Loucy (cell line): ENCODE measurements around the gene EXOC2.
"Not testable (repeated sequence)": the region's sequence is repeated elsewhere in the genome, so short reads cannot be mapped to it uniquely, and the experiment has no call there.

Experiments used
- H2AFZ ChIP-seq: fragments of 200-600 bp; sonication (generic); 2 replicates; pipeline ENCODE4 v1.6.0; 2016; ENCODE audit warnings: antibody characterized with exemption, mild to moderate bottlenecking, low read length, moderate library complexity
- H3F3A ChIP-seq: fragments of 200-600 bp; 2 replicates; pipeline ENCODE4 v1.6.0; 2016; ENCODE audit warnings: antibody characterized with exemption, low read depth, mild to moderate bottlenecking
- H3K27me3 ChIP-seq: fragments of 200-600 bp; sonication (generic); 2 replicates; pipeline ENCODE4 v1.6.1; 2014; ENCODE audit warnings: low read length, mild to moderate bottlenecking; ENCODE audit not compliant: insufficient read depth, poor library complexity, severe bottlenecking
- H3K36me3 ChIP-seq: fragments of 200-600 bp; sonication (generic); 2 replicates; pipeline ENCODE4 v1.6.1; 2016; ENCODE audit warnings: low read length; ENCODE audit not compliant: insufficient read depth
- H3K4me1 ChIP-seq: fragments of 200-600 bp; sonication (generic); 2 replicates; pipeline ENCODE4 v1.5.1; 2014; ENCODE audit warnings: low read length, mild to moderate bottlenecking; ENCODE audit not compliant: insufficient read depth, poor library complexity, severe bottlenecking
- H3K4me2 ChIP-seq: fragments of 200-600 bp; sonication (generic); 2 replicates; pipeline ENCODE4 v1.6.0; 2014; ENCODE audit warnings: antibody characterized with exemption, low read length, low read depth, mild to moderate bottlenecking; ENCODE audit not compliant: poor library complexity, severe bottlenecking
- H3K4me3 ChIP-seq: fragments of 200-600 bp; sonication (generic); 2 replicates; pipeline ENCODE4 v1.5.1; 2014; ENCODE audit warnings: low read length, mild to moderate bottlenecking, mixed read lengths; ENCODE audit not compliant: poor library complexity, severe bottlenecking
- H3K79me2 ChIP-seq: fragments of 200-600 bp; sonication (generic); 2 replicates; pipeline ENCODE4 v1.6.1; 2014; ENCODE audit warnings: low read length; ENCODE audit not compliant: insufficient read depth
- H3K9ac ChIP-seq: fragments of 200-600 bp; sonication (generic); 2 replicates; pipeline ENCODE4 v1.6.0; 2014; ENCODE audit warnings: mild to moderate bottlenecking, low read depth, low read length, moderate library complexity; ENCODE audit not compliant: poor library complexity, severe bottlenecking
- H3K9me2 ChIP-seq: fragments of 200-600 bp; sonication (generic); replicated peaks from 2 replicates; pipeline ENCODE4 v1.6.1; 2016; ENCODE audit warnings: low read depth, low read length, mixed read lengths
- H3K9me3 ChIP-seq: fragments of 200-600 bp; sonication (generic); 2 replicates; pipeline ENCODE4 v1.6.1; 2014; ENCODE audit warnings: mild to moderate bottlenecking, antibody characterized with exemption, low read length, low read depth; ENCODE audit not compliant: insufficient read depth
- H4K20me1 ChIP-seq: fragments of 200-600 bp; sonication (generic); 2 replicates; pipeline ENCODE4 v1.6.0; 2014; ENCODE audit warnings: antibody characterized with exemption, low read length, mild to moderate bottlenecking; ENCODE audit not compliant: insufficient read depth, poor library complexity, severe bottlenecking
- CTCF ChIP-seq: fragments of 200-600 bp; sonication (generic); conservative IDR thresholded peaks from 2 replicates; pipeline ENCODE4 v1.5.1; 2014; ENCODE audit warnings: mild to moderate bottlenecking, antibody characterized with exemption, low read length
- EZH2phosphoT487 ChIP-seq: fragments of 200-600 bp; IDR thresholded peaks from 2 replicates; pipeline ENCODE4 v1.6.1; 2018; ENCODE audit warnings: antibody characterized with exemption, mild to moderate bottlenecking, moderate library complexity, borderline replicate concordance

Gene EXOC2

GRCh38 chr6:606829-607379, 86.0 kb downstream of the EXOC2 start:
- Histone ChIP-seq H3K4me1 (no peaks in the 10 kb centered on the region), H3K4me3 (no peak overlapping the region), H3K36me3 (peaks cover 16% of the 10 kb centered on the region; the same call in 1 of the 2 replicates), H3K9me2 (no peaks in the 10 kb centered on the region), H3K9ac (no peak overlapping the region), H3K27me3 (no peaks in the 10 kb centered on the region), H3K9me3 (no peaks in the 10 kb centered on the region), H3F3A (no peaks in the 10 kb centered on the region), H3K79me2 (no peaks in the 10 kb centered on the region), H2AFZ (no peak overlapping the region), H3K4me2 (no peak overlapping the region), H4K20me1 (no peaks in the 10 kb centered on the region)
- TF ChIP-seq CTCF (no peak), EZH2phosphoT487 (no peak)

GRCh38 chr6:605895-606294, 87.0 kb downstream of the EXOC2 start:
- H3K79me2 ChIP-seq, H4K20me1 ChIP-seq: not testable (repeated sequence)

GRCh38 chr6:604579-604978, 88.4 kb downstream of the EXOC2 start:
- no peaks in the 10 kb centered on the region for H3K9me3 ChIP-seq
- no peak overlapping the region for H3K4me3 ChIP-seq
- H3F3A ChIP-seq = no peaks in the 10 kb centered on the region
- H4K20me1 ChIP-seq = no peaks in the 10 kb centered on the region
- no peaks in the 10 kb centered on the region for H3K9me2 ChIP-seq
- H3K79me2 ChIP-seq = no peaks in the 10 kb centered on the region
- H3K27me3 ChIP-seq = no peaks in the 10 kb centered on the region
- peaks cover 15% of the 10 kb centered on the region; the same call in 1 of the 2 replicates for H3K36me3 ChIP-seq
- H3K9ac ChIP-seq = no peak overlapping the region
- H3K4me2 ChIP-seq = no peak overlapping the region
- TF ChIP-seq EZH2phosphoT487 (no peak), CTCF (no peak)
- no peaks in the 10 kb centered on the region for H3K4me1 ChIP-seq
- H2AFZ ChIP-seq = no peak overlapping the region

More at GRCh38 chr6:605895-606294, 87.0 kb downstream of the EXOC2 start:
- not testable (repeated sequence) for H3F3A ChIP-seq, H3K4me2 ChIP-seq, H3K9me3 ChIP-seq, H3K9ac ChIP-seq, H2AFZ ChIP-seq, H3K27me3 ChIP-seq, H3K4me1 ChIP-seq, H3K9me2 ChIP-seq, H3K4me3 ChIP-seq
- peaks cover 16% of the 10 kb centered on the region; the same call in 1 of the 2 replicates for H3K36me3 ChIP-seq

- no peaks in the 10 kb centered on the region for H3K9me3 ChIP-seq
- H3K9ac ChIP-seq = no peak overlapping the region
- H3K9me2 ChIP-seq = no peaks in the 10 kb centered on the region
- TF ChIP-seq EZH2phosphoT487 = no peak
- no peak for TF ChIP-seq CTCF
- no peak overlapping the region for H2AFZ ChIP-seq
- no peaks in the 10 kb centered on the region for H3F3A ChIP-seq
- H3K79me2 ChIP-seq = no peaks in the 10 kb centered on the region
- no peak overlapping the region for H3K4me2 ChIP-seq
- H3K27me3 ChIP-seq = no peaks in the 10 kb centered on the region
- H3K36me3 ChIP-seq = peaks cover 4% of the 10 kb centered on the region; the same call in 1 of the 2 replicates
- H3K4me3 ChIP-seq = no peak overlapping the region
- no peaks in the 10 kb centered on the region for H4K20me1 ChIP-seq
- no peaks in the 10 kb centered on the region for H3K4me1 ChIP-seq
Measured at GRCh38 chr6:603265-603664, 89.7 kb downstream of the EXOC2 start.
